K562 (cell line): Measurements from ENCODE around the gene TBC1D1. TPM values are rescaled to one million over a fixed set of nuclear protein-coding genes. Genes with fewer than 3 reads are reported as not detected.
A peak's percentile ranks its signal among the peaks of the same experiment; 100 is the strongest.

Source experiments
- ATAC-seq: fragments of 200-7000 bp; cut with Tn5 transposase; 3 replicates; pipeline ENCODE4 v1.9.1; 2020; ENCODE audit warnings: moderate library complexity
- BruUV-seq: library from RNA; stranded (reverse); fragments of 400-500 nt; replicated peaks from 2 replicates; lab custom pipeline; 2021; lab: Mats Ljungman, UMichigan
- CTCF ChIA-PET: fragments of 300-600 bp; formaldehyde crosslinking; extraction: SDS; loops from one replicate; lab custom pipeline; 2021; ENCODE audit warnings: low intra/inter-chr PET ratio; lab: Yijun Ruan, JAX
- POLR2A ChIA-PET: fragments of 300-600, 350-650 bp; sonication (Branson Sonifier 250); formaldehyde crosslinking; extraction: SDS; loops from one replicate; lab custom pipeline; 2021; ENCODE audit warnings: antibody characterized with exemption, inconsistent platforms; lab: Yijun Ruan, JAX
- DNase-seq, 4 experiments: peaks; one replicate each; pipeline versions ENCODE4 v3.0.0 to v3.0.0-alpha.2; 2011 to 2018; ENCODE audit warnings: low spot score in 3 of 4, mixed read lengths in 3 of 4; ENCODE audit errors: extremely low read depth in 1 of 4
- FAIRE-seq: peaks from 2 replicates; lab custom pipeline; 2011; peaks lifted over from hg19 to GRCh38; lab: Jason Lieb, UNC
- H2AFZ ChIP-seq: 2 replicates; pipeline ENCODE4 v1.6.0; 2011; ENCODE audit warnings: low read depth, low read length, control low read depth, inconsistent platforms
- H3K27ac ChIP-seq: fragments of 200-600 bp; 3 replicates; pipeline ENCODE4 v1.8.0; 2011; ENCODE audit warnings: low read depth, mild to moderate bottlenecking, control low read depth, inconsistent platforms, low read length, moderate library complexity, mixed read lengths; ENCODE audit errors: extremely low read depth
- H3K27me3 ChIP-seq, 2 experiments: fragments of 300-600 bp in 1 of 2; 2 replicates in 1 of 2; 3 replicates in 1 of 2; pipeline versions ENCODE4 v1.6.0 to v1.8.0; 2011; ENCODE audit warnings: inconsistent platforms in 2 of 2, low read length in 2 of 2, mild to moderate bottlenecking in 1 of 2, mixed read lengths in 1 of 2, moderate library complexity in 1 of 2; ENCODE audit not compliant: control insufficient read depth in 2 of 2, insufficient read depth in 2 of 2
- H3K36me3 ChIP-seq: fragments of 300-600 bp; 3 replicates; pipeline ENCODE4 v1.8.0; 2011; ENCODE audit warnings: mild to moderate bottlenecking, low read length, inconsistent platforms; ENCODE audit not compliant: control insufficient read depth, insufficient read depth
- H3K4me1 ChIP-seq, 2 experiments: fragments of 200-600 bp in 1 of 2; replicated peaks in 1 of 2; 2 replicates in 1 of 2; 3 replicates in 1 of 2; pipeline versions ENCODE4 v1.5.1 to v1.8.0; 2011; ENCODE audit warnings: inconsistent platforms in 2 of 2, low read length in 2 of 2, mild to moderate bottlenecking in 1 of 2, mixed read lengths in 1 of 2, moderate library complexity in 1 of 2; ENCODE audit not compliant: control insufficient read depth in 2 of 2, insufficient read depth in 2 of 2
- H3K4me2 ChIP-seq: 2 replicates; pipeline ENCODE4 v1.6.1; 2011; ENCODE audit warnings: low read length, control low read depth, inconsistent platforms, mixed read lengths; ENCODE audit not compliant: insufficient read depth
- H3K4me3 ChIP-seq: fragments of 200-600 bp; sonication (generic), shearing (Covaris generic); 2 replicates; pipeline ENCODE4 v1.5.1; 2016; ENCODE audit warnings: control low read depth, inconsistent platforms
- H3K79me2 ChIP-seq: fragments of 200-600 bp; 3 replicates; pipeline ENCODE4 v1.8.0; 2011; ENCODE audit warnings: low read length, inconsistent platforms; ENCODE audit not compliant: control insufficient read depth, insufficient read depth
- H3K9ac ChIP-seq, 2 experiments: 2 replicates each; pipeline versions ENCODE4 v1.6.0 to v1.6.1; 2011; ENCODE audit warnings: low read depth in 2 of 2, low read length in 2 of 2, control low read depth in 1 of 2, inconsistent platforms in 1 of 2, mild to moderate bottlenecking in 1 of 2, mixed read lengths in 1 of 2; ENCODE audit not compliant: insufficient read depth in 1 of 2
- H3K9me1 ChIP-seq: one replicate; pipeline ENCODE4 v1.6.0; 2011; ENCODE audit warnings: inconsistent platforms, mild to moderate bottlenecking, low read length, moderate library complexity; ENCODE audit not compliant: control insufficient read depth, insufficient read depth
- H3K9me3 ChIP-seq: replicated peaks from 2 replicates; pipeline ENCODE4 v1.5.1; 2011; ENCODE audit warnings: low read depth, low read length, inconsistent platforms; ENCODE audit not compliant: control insufficient read depth, insufficient read depth
- H4K20me1 ChIP-seq: replicated peaks from 2 replicates; pipeline ENCODE4 v1.6.1; 2011; ENCODE audit warnings: low read length, inconsistent platforms, mixed read lengths; ENCODE audit not compliant: control insufficient read depth, insufficient read depth
- GATA2 ChIP-seq: sonication (generic); formaldehyde crosslinking; IDR thresholded peaks from 2 replicates; pipeline ENCODE4 v1.4.0; 2020; ENCODE audit warnings: mild to moderate bottlenecking, missing genetic modification reagents
- IRF9 ChIP-seq: fragments of 450-650 bp; IDR thresholded peaks from 2 replicates; pipeline ENCODE4 v1.6.1; 2016; ENCODE audit warnings: missing biosample characterization, missing genetic modification characterization
- PHB ChIP-seq: fragments of 250-450 bp; sonication (Bioruptor Pico); IDR thresholded peaks from 2 replicates; pipeline ENCODE4 v1.5.0; 2021
- SFPQ ChIP-seq: fragments of 200-400 bp; formaldehyde crosslinking; IDR thresholded peaks from 2 replicates; pipeline ENCODE4 v1.6.1; 2017; ENCODE audit warnings: mild to moderate bottlenecking, low read depth, low read length, moderate library complexity
- SMARCA5 ChIP-seq: fragments of 450-650 bp; IDR thresholded peaks from 2 replicates; pipeline ENCODE4 v1.6.1; 2016
- SPI1 ChIP-seq: IDR thresholded peaks from 2 replicates; pipeline ENCODE4 v1.6.1; 2011; ENCODE audit warnings: low read depth, low read length, control low read depth, borderline replicate concordance
- STAG1 ChIP-seq: sonication (generic); formaldehyde crosslinking; IDR thresholded peaks from 2 replicates; pipeline ENCODE4 v1.5.0; 2020; ENCODE audit warnings: missing genetic modification reagents, borderline replicate concordance
- ZNF277 ChIP-seq: fragments of 250-450 bp; sonication (Bioruptor Pico); IDR thresholded peaks from 2 replicates; pipeline ENCODE4 v1.8.0; 2022; ENCODE audit warnings: inconsistent platforms, mild to moderate bottlenecking, moderate library complexity, borderline replicate concordance
- ZNF41 ChIP-seq: fragments of 250-450 bp; sonication (Bioruptor Pico); conservative IDR thresholded peaks from 2 replicates; pipeline ENCODE4 v1.4.0; 2020; ENCODE audit warnings: mild to moderate bottlenecking
- WGBS: fragments of 100-300 bp; shearing (Covaris generic); methylation state at CpG from one replicate; pipeline ENCODE4 v1.1.6; 2016; ENCODE audit warnings: low coverage, mixed read lengths; ENCODE audit not compliant: insufficient coverage; ENCODE audit errors: missing lambda C conversion rate; 5-methylcytosine and 5-hydroxymethylcytosine counted together
- in situ Hi-C: fragments of 300-500 bp; cut with MboI; formaldehyde crosslinking; loops from 4 replicates; pipeline ENCODE4 v1.15.0; 2018; ENCODE audit warnings: inconsistent platforms, mixed read lengths
- intact Hi-C: fragments of 100-400 bp; cut with micrococcal nuclease; formaldehyde crosslinking; loops from 2 replicates; pipeline ENCODE4 v1.14.2; 2022
- polyA plus RNA-seq, 8 experiments: library from polyadenylated mRNA; depleted of rRNA in 4 of 8; stranded (reverse) in 5 of 8; unstranded in 3 of 8; fragments of >200 nt; fragmentation: Nextera tagmentation in 2 of 8; fragmentation: Illumina TruSeq in 1 of 8; extraction: Ambion mirVana in 2 of 8; extraction: Trizol in 1 of 8; gene quantifications; 2 replicates each; pipeline versions ENCODE4 v1.2.1 to v1.2.3, GENCODE V29; 2011 to 2014; ENCODE audit warnings: inconsistent platforms in 1 of 8, missing spikeins in 1 of 8
- total RNA-seq, 7 experiments: library from RNA; depleted of rRNA in 6 of 7; stranded (reverse); fragments of >200 nt in 6 of 7; fragmentation: Illumina TruSeq in 2 of 7; extraction: Trizol in 2 of 7; gene quantifications; 2 replicates each; pipeline versions ENCODE4 v1.2.1 to v1.2.3, GENCODE V29; 2011 to 2021; ENCODE audit warnings: low replicate concordance in 1 of 7

The TBC1D1 gene
- total and polyA plus RNA-seq, 9 of the 15 experiments (the other 6 are each of a cell fraction or from before 2014, with no cell fraction given), result 0.59 to 14.2 (median 8.8) TPM

- no peak for TF ChIP-seq ZNF277 (CRISPR knock-in tag)
- TF ChIP-seq ZNF41 (CRISPR knock-in tag), result no peak
These were observed 14.7 kb upstream of the TBC1D1 start (continued) for GRCh38 chr4:37876156-37876555.

- 61% methylated on average over 8 of the region's 8 CpGs for WGBS
- Histone ChIP-seq H3K4me2 (no peak overlapping the region), H3K9me3 (no peaks in the 10 kb centered on the region), H3K36me3 (no peaks in the 10 kb centered on the region), H3K27me3 (0 out of 5 replicates have a peak, but pooled peaks cover 0 to 2% of the 10 kb centered on the region in 2 experiments)
- ATAC-seq, result no peak
- no peak for TF ChIP-seq STAG1 (CRISPR knock-in tag)
- TF ChIP-seq SPI1, result peak; percentile 43; the same call in 1 of the 2 replicates
- no peak for TF ChIP-seq PHB
- no peak for TF ChIP-seq IRF9
- no peak for TF ChIP-seq SFPQ
- TF ChIP-seq SMARCA5, result no peak
- TF ChIP-seq GATA2 (CRISPR knock-in tag), result no peak
- TF ChIP-seq, all 486 proteins: peak for 1
- POLR2A ChIA-PET, result interaction anchor here (0.6 to 0.7 kb wide), 2 partner anchors 10 to 14 kb away, joined by 3 read pairs; no protein-coding TSS in a partner anchor
- Histone ChIP-seq H3K9ac (no peak overlapping the region), H3K9me1 (no peaks in the 10 kb centered on the region), H3K27ac (no peak overlapping the region), H4K20me1 (no peaks in the 10 kb centered on the region), H2AFZ (no peak overlapping the region), H3K4me3 (no peak overlapping the region), H3K4me1 (no peaks in the 10 kb centered on the region), H3K79me2 (no peaks in the 10 kb centered on the region)
- FAIRE-seq (no peak), DNase-seq (no peak)
- CTCF ChIA-PET, result no interaction called here
- no TSS peak for BruUV-seq
- in situ Hi-C loops, result no loop called here
- intact Hi-C loops, result no loop called here
These were observed 11.5 kb upstream of the TBC1D1 start for GRCh38 chr4:37879365-37879764.
